Fibroblast of villous mesenchyme (primary cell): ENCODE data around the gene DCLK1. TPM values are rescaled to one million over a fixed set of nuclear protein-coding genes. Genes with fewer than 3 reads are reported as not detected.
"Not testable (repeated sequence)": the region's sequence is repeated elsewhere in the genome, so short reads cannot be mapped to it uniquely, and the experiment has no call there.

Experiments used
- DNase-seq: peaks from one replicate; pipeline ENCODE4 v3.0.0-alpha.2; 2010; ENCODE audit warnings: low read depth
- H3K4me3 ChIP-seq: 2 replicates; pipeline ENCODE4 v1.5.1; 2011; ENCODE audit warnings: low read depth, mild to moderate bottlenecking, low read length
- total RNA-seq: library from RNA; depleted of rRNA; stranded (reverse); fragments of >200 nt; gene quantifications from 2 replicates; pipeline ENCODE4 v1.2.3, GENCODE V29; 2012
- TF ChIP-seq, protein P1 (sequence below): IDR thresholded peaks from 2 replicates; pipeline ENCODE4 v1.5.1; 2012; ENCODE audit warnings: low read depth, mild to moderate bottlenecking, low read length; ENCODE audit not compliant: insufficient read depth

The DCLK1 gene
- total RNA-seq, 1 donor: 0.86 TPM

GRCh38 chr13:35977060-35977459 is 154.1 kb downstream of the DCLK1 start:
- TF ChIP-seq, protein P1, sequence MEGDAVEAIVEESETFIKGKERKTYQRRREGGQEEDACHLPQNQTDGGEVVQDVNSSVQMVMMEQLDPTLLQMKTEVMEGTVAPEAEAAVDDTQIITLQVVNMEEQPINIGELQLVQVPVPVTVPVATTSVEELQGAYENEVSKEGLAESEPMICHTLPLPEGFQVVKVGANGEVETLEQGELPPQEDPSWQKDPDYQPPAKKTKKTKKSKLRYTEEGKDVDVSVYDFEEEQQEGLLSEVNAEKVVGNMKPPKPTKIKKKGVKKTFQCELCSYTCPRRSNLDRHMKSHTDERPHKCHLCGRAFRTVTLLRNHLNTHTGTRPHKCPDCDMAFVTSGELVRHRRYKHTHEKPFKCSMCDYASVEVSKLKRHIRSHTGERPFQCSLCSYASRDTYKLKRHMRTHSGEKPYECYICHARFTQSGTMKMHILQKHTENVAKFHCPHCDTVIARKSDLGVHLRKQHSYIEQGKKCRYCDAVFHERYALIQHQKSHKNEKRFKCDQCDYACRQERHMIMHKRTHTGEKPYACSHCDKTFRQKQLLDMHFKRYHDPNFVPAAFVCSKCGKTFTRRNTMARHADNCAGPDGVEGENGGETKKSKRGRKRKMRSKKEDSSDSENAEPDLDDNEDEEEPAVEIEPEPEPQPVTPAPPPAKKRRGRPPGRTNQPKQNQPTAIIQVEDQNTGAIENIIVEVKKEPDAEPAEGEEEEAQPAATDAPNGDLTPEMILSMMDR: no peak
- DNase-seq: no peak
- H3K4me3 ChIP-seq: no peak overlapping the region

DNA sequence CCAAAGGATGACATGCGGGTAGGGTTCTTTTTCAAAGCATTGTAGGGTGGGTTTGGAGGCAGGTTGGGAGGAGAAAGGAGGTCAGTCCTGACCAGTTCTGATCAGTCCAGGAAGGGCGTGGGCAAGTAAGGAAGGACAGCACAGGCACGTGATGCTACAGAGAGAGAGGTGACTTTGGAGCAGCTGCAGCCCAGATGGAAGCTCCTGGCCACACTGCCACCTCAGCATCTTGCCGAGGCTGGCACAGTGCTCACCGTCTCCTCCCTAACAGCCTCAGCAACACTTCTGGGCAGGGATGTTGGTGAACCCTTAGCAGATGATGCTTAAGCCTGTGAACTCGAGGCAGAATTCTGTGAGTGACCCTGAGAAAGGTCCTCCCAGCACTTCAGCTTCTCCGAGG is 155.1 kb downstream of the DCLK1 start:
- TF ChIP-seq, protein P1: no peak
- H3K4me3 ChIP-seq: no peak overlapping the region
- DNase-seq: no peak

DNA sequence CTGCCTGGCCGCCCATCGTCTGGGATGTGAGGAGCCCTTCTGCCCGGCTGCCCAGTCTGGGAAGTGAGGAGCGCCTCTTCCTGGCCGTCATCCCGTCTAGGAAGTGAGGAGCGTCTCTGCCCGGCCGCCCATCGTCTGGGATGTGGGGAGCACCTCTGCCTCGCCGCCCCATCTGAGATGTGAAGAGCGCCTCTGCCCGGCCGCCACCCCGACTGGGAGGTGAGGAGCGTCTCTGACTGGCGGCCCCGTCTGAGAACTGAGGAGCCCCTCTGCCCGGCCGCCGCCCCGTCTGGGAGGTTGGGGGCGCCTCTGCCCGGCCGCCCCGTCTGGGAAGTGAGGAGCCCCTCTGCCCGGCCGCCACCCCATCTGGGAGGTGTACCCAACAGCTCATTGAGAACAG is 164.2 kb downstream of the DCLK1 start:
- H3K4me3 ChIP-seq, DNase-seq: not testable (repeated sequence)

DNA sequence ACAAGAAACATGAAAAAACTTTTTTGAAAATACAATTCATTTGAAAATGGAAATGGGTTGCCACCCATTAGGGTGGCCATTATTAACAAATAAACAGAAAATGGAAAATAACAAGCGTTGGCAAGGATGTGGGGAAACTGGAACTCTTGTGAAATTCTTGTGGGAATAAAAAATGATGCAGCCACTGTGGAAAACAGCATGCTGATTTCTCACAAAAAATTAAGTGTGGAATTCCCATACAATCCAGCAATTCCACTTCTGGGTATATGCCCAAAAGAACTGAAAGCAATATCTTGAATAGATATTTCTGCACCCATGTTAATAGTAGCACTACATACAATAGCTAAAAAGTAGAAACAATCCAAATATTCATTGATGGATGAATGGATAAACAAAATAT is 165.2 kb downstream of the DCLK1 start:
- TF ChIP-seq, protein P1: no peak
- no peak overlapping the region for H3K4me3 ChIP-seq
- DNase-seq: peak; percentile 18

- no peak overlapping the region for H3K4me3 ChIP-seq
- DNase-seq: no peak
- TF ChIP-seq, protein P1: no peak
Measured at GRCh38 chr13:35965226-35965927, 165.8 kb downstream of the DCLK1 start.

GRCh38 chr13:35964863-35965180 is 166.4 kb downstream of the DCLK1 start:
- H3K4me3 ChIP-seq: no peak overlapping the region
- TF ChIP-seq, protein P1: no peak
- DNase-seq: peak; percentile 85

- no peak overlapping the region for H3K4me3 ChIP-seq
- DNase-seq: no peak
- TF ChIP-seq, protein P1: no peak
Measured at GRCh38 chr13:35964011-35964862, 166.9 kb downstream of the DCLK1 start.
